H9 (cell line): ENCODE data around the gene ZNF408. TPM values are rescaled to one million over a fixed set of nuclear protein-coding genes. Genes with fewer than 3 reads are reported as not detected.

ENCODE experiments used
- DNase-seq: peaks from one replicate; pipeline ENCODE4 v3.0.0-alpha.2; 2017
- H2AFZ ChIP-seq: one replicate; pipeline ENCODE4 v1.6.1; 2013; ENCODE audit warnings: mild to moderate bottlenecking, low read length, control low read depth, moderate library complexity
- H2AK5ac ChIP-seq: 2 replicates; pipeline ENCODE4 v1.6.1; 2013; ENCODE audit warnings: low read length, control low read depth, mixed read lengths; ENCODE audit not compliant: insufficient read length
- H2BK120ac ChIP-seq: one replicate; pipeline ENCODE4 v1.6.1; 2013; ENCODE audit warnings: low read depth, mild to moderate bottlenecking, low read length, control low read depth, inconsistent platforms; ENCODE audit not compliant: poor library complexity, severe bottlenecking
- H2BK12ac ChIP-seq: 2 replicates; pipeline ENCODE4 v1.6.1; 2013; ENCODE audit warnings: low read length, control low read depth, mixed read lengths, low read depth; ENCODE audit not compliant: insufficient read length
- H2BK15ac ChIP-seq: 2 replicates; pipeline ENCODE4 v1.6.1; 2013; ENCODE audit warnings: low read depth, low read length, control low read depth
- H2BK20ac ChIP-seq: one replicate; pipeline ENCODE4 v1.6.1; 2013; ENCODE audit warnings: low read depth, mild to moderate bottlenecking, low read length, control low read depth, inconsistent platforms; ENCODE audit not compliant: poor library complexity, severe bottlenecking
- H2BK5ac ChIP-seq: 2 replicates; pipeline ENCODE4 v1.6.1; 2013; ENCODE audit warnings: low read length, control low read depth, mixed read lengths; ENCODE audit not compliant: insufficient read length
- H3K14ac ChIP-seq: 2 replicates; pipeline ENCODE4 v1.6.1; 2013; ENCODE audit warnings: low read length, control low read depth; ENCODE audit not compliant: insufficient read depth
- H3K18ac ChIP-seq: 2 replicates; pipeline ENCODE4 v1.6.1; 2013; ENCODE audit warnings: low read depth, mild to moderate bottlenecking, mixed read lengths, low read length, control low read depth; ENCODE audit not compliant: insufficient read length
- H3K23ac ChIP-seq: 2 replicates; pipeline ENCODE4 v1.6.1; 2013; ENCODE audit warnings: low read length, control low read depth, mixed read lengths, low read depth; ENCODE audit not compliant: insufficient read length
- H3K23me2 ChIP-seq: 2 replicates; pipeline ENCODE4 v1.6.1; 2013; ENCODE audit warnings: low read depth, mild to moderate bottlenecking, mixed read lengths, low read length, control low read depth; ENCODE audit not compliant: insufficient read length, poor library complexity, severe bottlenecking
- H3K27ac ChIP-seq: 2 replicates; pipeline ENCODE4 v1.5.1; 2013; ENCODE audit warnings: low read length, control low read depth, mixed read lengths, low read depth; ENCODE audit not compliant: insufficient read length
- H3K27me3 ChIP-seq: 2 replicates; pipeline ENCODE4 v1.6.1; 2013; ENCODE audit warnings: low read length, control low read depth, inconsistent platforms; ENCODE audit not compliant: insufficient read depth
- H3K4ac ChIP-seq: 2 replicates; pipeline ENCODE4 v1.6.1; 2013; ENCODE audit warnings: low read depth, mild to moderate bottlenecking, control low read depth, inconsistent platforms, low read length, moderate library complexity
- H3K4me1 ChIP-seq: 2 replicates; pipeline ENCODE4 v1.6.1; 2013; ENCODE audit warnings: low read length, control low read depth, inconsistent platforms; ENCODE audit not compliant: insufficient read depth
- H3K4me2 ChIP-seq: 2 replicates; pipeline ENCODE4 v1.6.1; 2013; ENCODE audit warnings: low read length, control low read depth, mixed read lengths; ENCODE audit not compliant: insufficient read length, insufficient read depth
- H3K56ac ChIP-seq: 2 replicates; pipeline ENCODE4 v1.6.1; 2013; ENCODE audit warnings: low read depth, mild to moderate bottlenecking, mixed read lengths, low read length, control low read depth; ENCODE audit not compliant: insufficient read length
- H3K79me1 ChIP-seq: 2 replicates; pipeline ENCODE4 v1.6.1; 2013; ENCODE audit warnings: low read depth, mild to moderate bottlenecking, moderate library complexity, low read length, control low read depth, inconsistent platforms; ENCODE audit not compliant: insufficient read depth, poor library complexity, severe bottlenecking
- H3K79me2 ChIP-seq: 2 replicates; pipeline ENCODE4 v1.6.1; 2013; ENCODE audit warnings: low read length, control low read depth, inconsistent platforms; ENCODE audit not compliant: insufficient read depth
- H3K9ac ChIP-seq: 2 replicates; pipeline ENCODE4 v1.6.1; 2013; ENCODE audit warnings: low read length, control low read depth, mixed read lengths; ENCODE audit not compliant: insufficient read length; ENCODE audit errors: extremely low read depth
- H3K9me3 ChIP-seq: one replicate; pipeline ENCODE4 v1.6.1; 2013; ENCODE audit warnings: low read depth, low read length, inconsistent platforms; ENCODE audit not compliant: control insufficient read depth
- H3T11ph ChIP-seq: one replicate; pipeline ENCODE4 v1.6.1; 2013; ENCODE audit warnings: mild to moderate bottlenecking, low read length, control low read depth, inconsistent platforms
- H4K20me1 ChIP-seq: one replicate; pipeline ENCODE4 v1.6.1; 2013; ENCODE audit not compliant: control insufficient read depth, insufficient read length, insufficient read depth
- H4K5ac ChIP-seq: 2 replicates; pipeline ENCODE4 v1.6.1; 2013; ENCODE audit warnings: low read depth, mild to moderate bottlenecking, mixed read lengths, low read length, control low read depth; ENCODE audit not compliant: insufficient read length
- H4K8ac ChIP-seq: replicated peaks from 2 replicates; pipeline ENCODE4 v1.6.1; 2013; ENCODE audit warnings: low read length, control low read depth, mixed read lengths, low read depth; ENCODE audit not compliant: insufficient read length
- H4K91ac ChIP-seq: 2 replicates; pipeline ENCODE4 v1.6.1; 2013; ENCODE audit warnings: low read depth, mild to moderate bottlenecking, moderate library complexity, mixed read lengths, low read length, control low read depth; ENCODE audit not compliant: insufficient read length
- H3K27ac Mint-ChIP-seq, 3 experiments: 2 replicates in 2 of 3; 3 replicates in 1 of 3; pipeline ENCODE4 v1.8.0; 2020 to 2021; ENCODE audit warnings: mixed read lengths in 3 of 3, mild to moderate bottlenecking in 1 of 3, moderate library complexity in 1 of 3
- H3K27me3 Mint-ChIP-seq: 2 replicates; pipeline ENCODE4 v1.8.0; 2021; ENCODE audit warnings: low read depth, mild to moderate bottlenecking, moderate library complexity, mixed read lengths
- H3K36me3 Mint-ChIP-seq, 3 experiments: 2 replicates in 2 of 3; 3 replicates in 1 of 3; pipeline ENCODE4 v1.8.0; 2020 to 2021; ENCODE audit warnings: low read depth in 3 of 3, mixed read lengths in 3 of 3; ENCODE audit not compliant: insufficient read depth in 1 of 3
- H3K4me1 Mint-ChIP-seq, 2 experiments: 2 replicates each; pipeline ENCODE4 v1.8.0; 2020; ENCODE audit warnings: mixed read lengths in 2 of 2
- H3K4me3 Mint-ChIP-seq, 2 experiments: 2 replicates in 1 of 2; 3 replicates in 1 of 2; pipeline ENCODE4 v1.8.0; 2020 to 2021; ENCODE audit warnings: mild to moderate bottlenecking in 2 of 2, mixed read lengths in 2 of 2, moderate library complexity in 1 of 2
- H3K9me3 Mint-ChIP-seq, 2 experiments: 2 replicates in 1 of 2; 3 replicates in 1 of 2; pipeline ENCODE4 v1.8.0; 2020; ENCODE audit warnings: mild to moderate bottlenecking in 2 of 2, mixed read lengths in 2 of 2, moderate library complexity in 1 of 2
- CTCF ChIP-seq: fragments of 200-600 bp; sonication (generic); conservative IDR thresholded peaks from 3 replicates; pipeline ENCODE4 v1.8.0; 2021; ENCODE audit warnings: antibody characterized with exemption, mild to moderate bottlenecking
- WGBS: extraction: QIAGEN DNeasy Blood & Tissue Kit; methylation state at CpG from one replicate; pipeline ENCODE4 v1.1.7; 2013; ENCODE audit warnings: missing lambda C conversion rate, low lambda C conversion rate, mixed read lengths; ENCODE audit not compliant: insufficient read length; ENCODE audit errors: extremely low coverage; 5-methylcytosine and 5-hydroxymethylcytosine counted together
- total RNA-seq: library from RNA; stranded (reverse); gene quantifications from 2 replicates; pipeline ENCODE4 v1.2.1, GENCODE V29; 2021

The ZNF408 gene
- total RNA-seq, 1 experiment from 2014 or later: 16.6 TPM

- Mint-ChIP-seq H3K4me1 (peaks cover 0 to 2% of the 10 kb centered on the region in 2 experiments; a peak in 2 of 4 replicates), H3K27ac (no peak overlapping the region; a peak in 1 of 7 replicates), H3K4me3 (no peak overlapping the region), H3K36me3 (peaks cover 63 to 90% (median 83%) of the 10 kb centered on the region in 3 experiments; a peak in 6 of 7 replicates), H3K27me3 (no peaks in the 10 kb centered on the region), H3K9me3 (no peaks in the 10 kb centered on the region)
- no peak for DNase-seq
- H3K4me1 ChIP-seq: no peaks in the 10 kb centered on the region
- H3K4ac ChIP-seq: no peak overlapping the region
- H4K5ac ChIP-seq: no peak overlapping the region
- H3K79me2 ChIP-seq: no peaks in the 10 kb centered on the region
- no peak overlapping the region for H3K27ac ChIP-seq
- H3K9ac ChIP-seq: no peak overlapping the region
- no peak overlapping the region for H3K14ac ChIP-seq
- no peak overlapping the region for H4K91ac ChIP-seq
- no peak overlapping the region for H4K8ac ChIP-seq
- H3K56ac ChIP-seq: no peak overlapping the region
- no peak overlapping the region for H2BK12ac ChIP-seq
- H3K23me2 ChIP-seq: no peaks in the 10 kb centered on the region
- H3K18ac ChIP-seq: no peak overlapping the region
- no peak overlapping the region for H3T11ph ChIP-seq
- H2AK5ac ChIP-seq: no peak overlapping the region
- H2BK120ac ChIP-seq: no peak overlapping the region
- H4K20me1 ChIP-seq: no peaks in the 10 kb centered on the region
- H3K9me3 ChIP-seq: no peaks in the 10 kb centered on the region
- H2AFZ ChIP-seq: no peak overlapping the region
- no CpG with 5 or more reads among the region's 3 CpGs for WGBS
- no peak overlapping the region for H2BK20ac ChIP-seq
- no peaks in the 10 kb centered on the region for H3K79me1 ChIP-seq
- no peak for TF ChIP-seq CTCF
- H2BK15ac ChIP-seq: no peak overlapping the region
- H3K27me3 ChIP-seq: no peaks in the 10 kb centered on the region
- no peak overlapping the region for H3K4me2 ChIP-seq
- no peak overlapping the region for H2BK5ac ChIP-seq
- H3K23ac ChIP-seq: no peak overlapping the region
Observed at GRCh38 chr11:46745995-46746394, 45.2 kb downstream of the ZNF408 start.
